ENCODE data around the gene PRKG2. TPM values are rescaled to one million over a fixed set of nuclear protein-coding genes. Genes with fewer than 3 reads are reported as not detected.

The PRKG2 gene
- total RNA-seq, 1 experiment from 2014 or later, result not detected

- H3K27ac ChIP-seq (ENCODE audit: low read depth, low read length, poor library complexity, severe bottlenecking), result no peak overlapping the region
- no peaks in the 10 kb centered on the region for H3K9me3 ChIP-seq (ENCODE audit: low read depth, low read length, poor library complexity, severe bottlenecking)
- no TSS peak for BruUV-seq (replicated peaks)
- TF ChIP-seq CTCF (conservative IDR thresholded peaks at IDR 0.05; ENCODE audit: low read depth, low read length) (no peak), EZH2 (IDR thresholded peaks at IDR 0.05; ENCODE audit: borderline replicate concordance, low read depth, low read length, poor library complexity, severe bottlenecking) (no peak)
- ChIA-PET POLR2A (ENCODE audit: low non-redundant PET) (no interaction called here), CTCF (no interaction called here)
- no peaks in the 10 kb centered on the region for H3K36me3 ChIP-seq (ENCODE audit: insufficient read depth, low read length, poor library complexity, severe bottlenecking)
- intact Hi-C loops (cut with micrococcal nuclease; ENCODE audit: unreplicated experiment), result no loop called here
- H3K4me1 ChIP-seq (ENCODE audit: insufficient read depth, low read length, poor library complexity, severe bottlenecking), result no peaks in the 10 kb centered on the region
- no peaks in the 10 kb centered on the region for H3K27me3 ChIP-seq (replicated peaks; ENCODE audit: insufficient read depth, low read depth, low read length, poor library complexity)
- DNase-seq (ENCODE audit: low spot score), result no peak
- no peak overlapping the region for H3K4me3 ChIP-seq (ENCODE audit: low read depth, low read length, poor library complexity, severe bottlenecking)
Observed at GRCh38 chr4:81060587-81061343, 154.3 kb downstream of the PRKG2 start.

- no peaks in the 10 kb centered on the region for H3K4me1 ChIP-seq (ENCODE audit: insufficient read depth, low read length, poor library complexity, severe bottlenecking)
- H3K9me3 ChIP-seq (ENCODE audit: low read depth, low read length, poor library complexity, severe bottlenecking), result no peaks in the 10 kb centered on the region
- ChIA-PET CTCF (no interaction called here), POLR2A (ENCODE audit: low non-redundant PET) (no interaction called here)
- H3K36me3 ChIP-seq (ENCODE audit: insufficient read depth, low read length, poor library complexity, severe bottlenecking), result no peaks in the 10 kb centered on the region
- intact Hi-C loops (cut with micrococcal nuclease; ENCODE audit: unreplicated experiment), result no loop called here
- BruUV-seq (replicated peaks), result no TSS peak
- H3K27ac ChIP-seq (ENCODE audit: low read depth, low read length, poor library complexity, severe bottlenecking), result no peak overlapping the region
- no peaks in the 10 kb centered on the region for H3K27me3 ChIP-seq (replicated peaks; ENCODE audit: insufficient read depth, low read depth, low read length, poor library complexity)
- no peak for TF ChIP-seq EZH2 (IDR thresholded peaks at IDR 0.05; ENCODE audit: borderline replicate concordance, low read depth, low read length, poor library complexity, severe bottlenecking)
- TF ChIP-seq CTCF (conservative IDR thresholded peaks at IDR 0.05; ENCODE audit: low read depth, low read length), result no peak
- H3K4me3 ChIP-seq (ENCODE audit: low read depth, low read length, poor library complexity, severe bottlenecking), result no peak overlapping the region
- no peak for DNase-seq (ENCODE audit: low spot score)
Observed at GRCh38 chr4:81058621-81059020, 156.4 kb downstream of the PRKG2 start.

- DNase-seq (ENCODE audit: low spot score), result peak; percentile 49
- no peaks in the 10 kb centered on the region for H3K36me3 ChIP-seq (ENCODE audit: insufficient read depth, low read length, poor library complexity, severe bottlenecking)
- intact Hi-C loops (cut with micrococcal nuclease; ENCODE audit: unreplicated experiment), result loop anchor here (5.0 kb wide), 1 partner anchor 690 kb away; no protein-coding TSS in a partner anchor
- no peaks in the 10 kb centered on the region for H3K9me3 ChIP-seq (ENCODE audit: low read depth, low read length, poor library complexity, severe bottlenecking)
- TF ChIP-seq EZH2 (IDR thresholded peaks at IDR 0.05; ENCODE audit: borderline replicate concordance, low read depth, low read length, poor library complexity, severe bottlenecking) (no peak), CTCF (conservative IDR thresholded peaks at IDR 0.05; ENCODE audit: low read depth, low read length) (peak; percentile 58)
- no peak overlapping the region for H3K27ac ChIP-seq (ENCODE audit: low read depth, low read length, poor library complexity, severe bottlenecking)
- no peaks in the 10 kb centered on the region for H3K27me3 ChIP-seq (replicated peaks; ENCODE audit: insufficient read depth, low read depth, low read length, poor library complexity)
- H3K4me1 ChIP-seq (ENCODE audit: insufficient read depth, low read length, poor library complexity, severe bottlenecking), result no peaks in the 10 kb centered on the region
- CTCF ChIA-PET, result no interaction called here
- POLR2A ChIA-PET (ENCODE audit: low non-redundant PET), result no interaction called here
- no TSS peak for BruUV-seq (replicated peaks)
- H3K4me3 ChIP-seq (ENCODE audit: low read depth, low read length, poor library complexity, severe bottlenecking), result no peak overlapping the region
Observed at GRCh38 chr4:81052119-81053068, 162.6 kb downstream of the PRKG2 start.

Data from A673 (cell line).